Fibroblast of lung (primary cell): ENCODE measurements around the gene ACOT9.

Experiments used
- CTCF ChIP-seq, 2 donors: IDR thresholded peaks in 1 of 2; conservative IDR thresholded peaks in 1 of 2; 1 replicate in 1 of 2; 2 replicates in 1 of 2; pipeline ENCODE4 v1.5.1; 2011 to 2012; ENCODE audit warnings: low read length in 2 of 2, control low read depth in 1 of 2, inconsistent platforms in 1 of 2, low read depth in 1 of 2, mild to moderate bottlenecking in 1 of 2
- EZH2 ChIP-seq: IDR thresholded peaks from 2 replicates; pipeline ENCODE4 v1.5.1; 2012; ENCODE audit warnings: low read length, control low read depth, mild to moderate bottlenecking; ENCODE audit errors: missing control alignments

DNA sequence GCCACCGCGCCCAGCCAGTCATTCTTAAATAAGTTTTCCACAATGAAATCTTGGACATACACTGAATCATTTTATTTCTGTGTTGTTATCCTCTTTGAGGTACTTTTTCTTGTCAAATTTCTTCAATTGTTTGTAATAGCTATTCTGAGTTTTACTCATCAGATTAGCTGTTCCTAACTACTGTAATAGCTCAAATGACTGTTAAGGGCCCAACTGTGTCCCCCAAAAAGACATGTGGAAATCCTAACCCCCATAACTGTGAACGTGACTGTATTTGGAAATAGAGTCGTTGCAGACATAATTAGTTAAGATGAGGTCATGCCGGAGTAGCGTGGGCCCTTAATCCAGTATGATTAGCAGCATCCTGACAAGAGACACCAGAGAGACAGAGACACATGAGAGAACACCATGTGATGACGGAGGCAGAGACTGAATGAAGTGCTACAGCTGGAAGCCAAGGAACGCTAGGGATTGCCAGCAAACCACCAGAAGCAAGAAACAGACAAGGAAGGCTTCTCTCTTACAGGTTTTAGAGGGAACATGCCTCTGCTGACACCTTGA, 22.9 kb downstream of the ACOT9 start:
- TF ChIP-seq EZH2 (no peak), CTCF (conservative IDR thresholded peaks at IDR 0.05 in 1 of 2, IDR thresholded peaks at IDR 0.05 in 1 of 2; ENCODE audit: low read depth in 1 of 2, low read length in 2 of 2) (no peak)
